GM23248 (cell line): ENCODE results near the gene PTPN14.

Experiments
- EZH2 ChIP-seq: fragments of 200-600 bp; sonication (generic); IDR thresholded peaks from 2 replicates; pipeline ENCODE4 v1.6.1; 2018; ENCODE audit warnings: antibody characterized with exemption, mild to moderate bottlenecking; ENCODE audit not compliant: insufficient read depth, poor library complexity, severe bottlenecking
- EZH2phosphoT487 ChIP-seq: fragments of 200-600 bp; sonication (generic); IDR thresholded peaks from 2 replicates; pipeline ENCODE4 v1.6.1; 2018; ENCODE audit warnings: antibody characterized with exemption, moderate library complexity, mild to moderate bottlenecking, low read depth; ENCODE audit not compliant: insufficient read depth

GRCh38 chr1:214438075-214438474 is 113.3 kb downstream of the PTPN14 start:
- TF ChIP-seq EZH2phosphoT487 (no peak), EZH2 (no peak)
